DMS53 treated with DMSO at 0.1 percent for 48 hours (cell line): ENCODE results near the gene CIRBP.

Experiments
- DNase-seq: peaks from one replicate; lab custom pipeline; 2025; ENCODE audit not compliant: unreplicated experiment; lab: John Stamatoyannopoulos, UW

The CIRBP gene

GRCh38 chr19:1269065-1269477 is at the start of gene CIRBP:
Gene CIRBP, plus strand, starts transcription at chr19:1269332. Its CDS starts 1,602 bp downstream, at chr19:1270934.
- DNase-seq = peak; percentile 87

DNA sequence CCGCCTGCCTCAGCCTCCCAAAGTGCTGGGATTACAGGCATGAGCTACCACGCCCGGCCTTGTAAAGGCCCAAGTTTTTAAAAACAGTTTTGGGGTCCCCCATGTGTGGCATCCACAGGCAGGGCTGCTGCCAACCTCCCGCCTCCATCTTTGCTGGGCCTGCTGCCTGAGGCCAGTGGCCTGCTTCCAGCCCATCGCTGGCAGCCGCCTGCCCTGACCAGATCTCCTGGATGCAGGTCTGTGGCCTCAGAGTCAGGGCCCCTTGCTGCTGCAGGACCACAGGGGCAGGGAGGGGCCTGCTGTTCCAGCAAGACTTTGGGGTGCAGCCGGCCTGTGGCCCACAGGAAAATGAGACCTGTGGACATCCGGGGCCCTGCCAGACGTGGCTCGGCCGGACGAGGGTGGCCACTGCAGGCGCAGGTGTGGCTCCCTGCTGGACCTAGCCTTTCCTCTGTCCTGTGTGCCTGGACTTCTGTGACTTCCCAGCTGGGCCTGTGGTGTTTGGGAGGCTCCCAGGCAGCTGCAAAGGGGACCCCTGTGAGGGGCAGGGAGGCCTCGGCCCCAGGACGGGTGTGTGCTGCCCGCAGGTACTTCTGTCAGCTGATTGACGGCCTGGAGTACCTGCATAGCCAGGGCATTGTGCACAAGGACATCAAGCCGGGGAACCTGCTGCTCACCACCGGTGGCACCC is 49.2 kb upstream of the CIRBP start:
- DNase-seq = no peak

GRCh38 chr19:1220477-1220930 is 48.6 kb upstream of the CIRBP start:
- no peak for DNase-seq

DNA sequence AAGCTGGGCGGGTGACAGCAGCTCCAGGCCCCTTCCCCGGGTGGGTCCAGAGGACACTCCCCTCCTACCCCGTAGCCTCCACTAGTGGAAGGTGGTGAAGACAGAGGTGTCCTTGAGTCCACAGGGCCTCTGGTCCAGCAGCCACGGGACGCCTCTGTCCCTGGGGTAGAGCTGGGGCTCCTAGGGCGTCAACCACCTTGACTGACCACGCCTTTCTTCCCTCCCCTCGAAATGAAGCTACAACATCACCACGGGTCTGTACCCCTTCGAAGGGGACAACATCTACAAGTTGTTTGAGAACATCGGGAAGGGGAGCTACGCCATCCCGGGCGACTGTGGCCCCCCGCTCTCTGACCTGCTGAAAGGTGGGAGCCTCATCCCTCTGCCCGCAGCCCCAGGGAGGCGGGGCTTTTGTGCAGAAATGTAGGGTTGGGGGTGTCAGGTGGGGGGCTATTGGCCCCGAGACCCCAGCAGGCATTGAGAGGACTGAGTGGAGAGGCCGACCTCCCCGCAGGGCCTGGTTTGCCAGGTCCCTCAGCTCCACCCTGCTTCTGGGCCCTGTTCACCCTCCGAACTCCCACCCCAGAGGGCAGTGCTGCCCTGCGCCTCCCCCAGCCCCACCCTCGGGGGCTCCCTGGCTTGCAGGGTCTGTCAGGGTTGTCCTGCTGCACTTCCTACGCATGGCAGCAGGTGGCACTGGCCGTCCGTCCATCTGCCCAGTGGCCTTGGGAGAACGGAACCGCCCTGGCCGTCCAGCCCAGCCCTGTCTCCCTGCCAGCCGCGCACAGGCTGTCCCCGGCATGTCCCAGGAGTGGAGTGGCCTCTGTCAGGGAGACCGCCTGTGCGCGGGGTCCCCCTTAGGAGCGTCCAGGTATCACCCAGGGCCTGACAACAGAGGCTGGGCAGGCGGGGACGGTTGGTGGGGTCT is 47.9 kb upstream of the CIRBP start:
- DNase-seq = no peak

DNA sequence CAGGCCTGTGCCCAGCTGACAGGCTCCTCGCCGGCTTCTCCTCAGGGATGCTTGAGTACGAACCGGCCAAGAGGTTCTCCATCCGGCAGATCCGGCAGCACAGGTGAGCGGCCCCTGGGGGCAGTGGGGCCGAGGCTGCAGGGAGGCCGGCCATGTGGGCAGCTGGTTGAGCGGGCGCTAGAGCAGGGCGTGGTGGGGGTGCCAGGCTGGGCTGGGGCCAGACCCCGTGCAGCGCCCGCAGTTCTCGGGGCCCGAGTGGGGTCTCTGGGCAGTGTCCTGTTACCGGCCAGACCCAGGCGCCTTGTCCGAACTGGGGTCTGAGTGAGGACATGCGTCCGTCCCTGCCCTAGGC is 47.3 kb upstream of the CIRBP start:
- no peak for DNase-seq

- DNase-seq = no peak
Observed at GRCh38 chr19:1222394-1222793, 46.7 kb upstream of the CIRBP start.

GRCh38 chr19:1223018-1223855 is 45.9 kb upstream of the CIRBP start:
- DNase-seq = no peak

DNA sequence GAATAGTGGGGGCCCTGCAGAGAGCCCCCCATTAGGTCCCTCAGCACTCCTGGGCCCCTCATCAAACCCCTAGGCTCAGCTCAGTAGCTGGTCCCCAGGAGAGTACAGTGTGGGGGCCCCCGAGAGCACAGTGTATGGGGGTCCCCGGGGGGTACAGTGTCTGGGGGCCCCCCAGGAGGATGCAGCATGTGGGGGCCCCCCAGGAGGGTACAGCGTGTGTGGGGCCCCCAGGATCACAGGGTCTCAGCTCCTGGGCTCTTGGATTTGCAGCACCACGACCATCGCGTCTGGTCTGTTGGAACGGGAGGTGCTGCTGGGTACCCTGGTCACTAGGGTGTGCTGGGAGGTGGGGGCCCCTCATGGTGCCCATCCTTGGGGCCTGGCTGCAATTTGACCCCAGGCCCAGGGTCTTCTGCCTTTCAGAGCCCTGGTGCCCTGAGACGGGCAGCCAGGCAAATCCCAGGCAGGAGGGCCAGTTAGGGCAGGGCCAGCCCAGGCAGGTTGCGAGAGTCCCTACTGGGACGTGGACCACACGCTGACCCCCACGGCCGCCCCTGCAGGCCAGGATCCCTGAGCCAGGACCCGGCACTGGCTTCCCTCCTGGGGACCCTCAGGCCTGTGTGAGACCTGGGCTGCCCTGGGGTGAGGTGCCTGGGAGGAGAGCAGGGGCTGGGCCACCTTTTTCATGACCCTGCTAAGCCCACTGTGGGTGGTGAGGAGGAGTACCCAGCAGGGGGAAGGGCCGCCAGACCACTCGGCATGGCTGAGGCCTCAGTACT is 44.9 kb upstream of the CIRBP start:
- no peak for DNase-seq

DNA sequence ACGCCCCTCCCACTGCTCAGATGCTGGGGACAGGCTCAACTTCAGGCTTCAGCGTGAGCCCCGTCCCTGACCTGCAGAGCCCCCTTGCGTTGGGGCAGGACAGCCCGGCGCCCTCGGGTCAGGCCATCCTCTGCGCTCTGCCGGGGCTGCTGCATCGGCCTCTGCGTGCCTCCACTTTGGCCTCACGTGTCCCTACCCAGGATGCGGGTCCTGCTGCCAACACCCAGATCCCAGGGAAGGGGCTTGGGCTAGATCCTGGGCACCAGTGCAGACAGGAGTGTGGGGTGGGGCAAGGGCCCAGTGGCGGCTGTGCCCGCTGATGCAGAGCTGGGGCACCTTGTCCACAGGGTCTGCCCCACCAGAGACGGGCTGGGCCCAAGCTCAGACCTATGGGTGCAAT is 44.3 kb upstream of the CIRBP start:
- DNase-seq = no peak

DNA sequence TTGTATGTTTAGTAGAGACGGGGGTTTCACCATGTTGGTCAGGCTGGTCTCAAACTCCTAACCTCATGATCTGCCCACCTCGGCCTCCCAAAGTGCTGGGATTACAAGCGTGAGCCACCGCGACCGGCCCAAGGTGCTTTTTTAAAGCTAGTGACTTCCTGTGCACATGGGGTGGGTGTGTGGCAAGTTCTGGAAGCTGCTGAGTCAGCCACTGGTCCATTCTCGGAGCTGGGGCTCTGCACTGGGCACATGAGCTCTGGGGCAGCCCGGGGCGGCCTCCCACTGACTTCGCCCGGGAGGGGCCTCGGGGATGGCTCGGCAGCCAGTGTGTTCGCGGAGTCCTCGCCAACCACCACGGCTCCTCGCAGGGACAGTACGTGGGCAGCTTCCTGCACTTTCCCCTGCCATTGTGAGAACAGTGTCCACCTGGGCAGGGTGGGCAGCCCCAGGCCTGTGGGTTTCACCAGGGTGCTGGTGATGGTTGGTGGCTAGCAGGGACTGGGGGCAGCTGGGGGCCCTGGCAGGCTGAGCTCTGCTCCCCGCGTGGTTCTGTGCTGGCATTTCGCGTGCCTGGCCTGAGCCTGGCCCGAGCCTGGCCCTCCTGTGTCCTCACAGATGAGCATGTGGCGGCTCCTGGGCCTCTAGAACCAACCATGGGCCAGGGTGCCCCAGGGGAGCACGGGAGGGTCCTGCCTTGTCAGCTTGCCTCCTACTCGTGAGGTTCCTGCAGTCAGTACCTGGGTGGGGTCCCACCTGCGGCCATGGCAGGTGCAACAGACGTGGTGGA is 43.5 kb upstream of the CIRBP start:
- DNase-seq = no peak

- no peak for DNase-seq
Observed at GRCh38 chr19:1226227-1226518, 43.0 kb upstream of the CIRBP start.

- DNase-seq = no peak
Observed at GRCh38 chr19:1226522-1227303, 42.4 kb upstream of the CIRBP start.

DNA sequence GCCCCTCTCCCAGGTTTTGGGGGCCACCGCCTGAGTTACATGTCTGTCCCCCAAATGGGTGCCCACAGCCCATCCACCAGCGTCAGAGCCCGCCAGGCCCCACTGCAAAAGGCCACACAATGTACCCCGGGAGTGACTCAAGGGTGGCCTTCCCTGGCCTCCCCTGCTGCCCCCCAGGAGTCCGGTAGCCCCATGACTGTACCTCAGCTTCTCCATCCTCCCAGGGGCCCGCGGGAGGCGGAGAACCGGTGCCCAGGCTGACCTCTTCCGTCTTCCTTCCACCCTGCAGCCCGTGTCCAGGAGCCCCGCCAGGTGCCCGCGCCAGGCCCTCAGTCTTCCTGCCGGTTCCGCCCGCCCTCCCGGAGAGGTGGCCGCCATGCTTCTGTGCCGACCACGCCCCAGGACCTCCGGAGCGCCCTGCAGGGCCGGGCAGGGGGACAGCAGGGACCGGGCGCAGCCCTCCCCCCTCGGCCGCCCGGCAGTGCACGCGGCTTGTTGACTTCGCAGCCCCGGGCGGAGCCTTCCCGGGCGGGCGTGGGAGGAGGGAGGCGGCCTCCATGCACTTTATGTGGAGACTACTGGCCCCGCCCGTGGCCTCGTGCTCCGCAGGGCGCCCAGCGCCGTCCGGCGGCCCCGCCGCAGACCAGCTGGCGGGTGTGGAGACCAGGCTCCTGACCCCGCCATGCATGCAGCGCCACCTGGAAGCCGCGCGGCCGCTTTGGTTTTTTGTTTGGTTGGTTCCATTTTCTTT is 41.7 kb upstream of the CIRBP start:
- DNase-seq = no peak

GRCh38 chr19:1228161-1228957 is 40.8 kb upstream of the CIRBP start:
- DNase-seq = no peak

DNA sequence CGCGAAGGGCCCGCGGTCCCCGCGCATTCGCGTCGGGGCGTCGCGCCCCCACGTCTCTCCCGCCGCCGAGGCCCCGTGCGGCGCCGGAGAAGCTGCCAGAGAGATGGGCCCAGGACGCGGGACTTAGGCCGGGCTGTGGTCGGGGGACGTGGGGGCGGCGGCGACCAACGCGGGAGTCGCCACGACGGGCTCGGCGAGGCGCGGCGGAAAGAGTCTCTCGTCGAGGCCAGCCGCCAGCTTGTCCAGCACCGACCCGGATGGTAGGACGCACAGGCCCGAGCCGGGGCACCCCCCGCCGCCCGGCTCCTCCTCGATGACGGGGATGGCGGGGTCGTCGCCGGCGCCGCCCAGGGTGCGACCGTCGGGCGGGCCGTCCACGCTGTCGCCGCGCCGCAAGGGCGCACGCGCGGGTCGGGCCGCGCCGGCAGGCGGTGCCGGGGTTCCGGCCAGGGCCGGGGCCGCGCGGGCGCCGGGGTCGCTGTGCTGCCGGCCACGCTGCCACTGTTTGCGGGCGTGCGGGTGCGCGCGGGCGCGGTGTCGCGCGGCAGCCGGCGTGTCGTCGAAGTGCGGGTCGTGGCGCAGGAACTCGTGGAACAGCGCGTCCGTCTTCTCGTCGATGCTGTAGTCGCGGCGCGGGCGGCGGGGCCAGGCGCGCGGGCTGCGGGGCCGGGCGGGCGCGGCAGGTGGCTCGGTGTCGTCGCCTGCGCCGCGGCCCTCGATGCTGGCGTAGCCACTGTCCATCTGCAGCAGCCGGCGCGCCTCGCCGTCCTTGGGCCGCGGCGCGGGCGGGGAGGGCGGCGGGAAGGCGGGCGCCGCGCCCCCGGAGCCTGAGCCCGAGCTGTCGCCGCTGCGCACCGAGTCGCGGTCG is 39.8 kb upstream of the CIRBP start:
- DNase-seq = no peak

DNA sequence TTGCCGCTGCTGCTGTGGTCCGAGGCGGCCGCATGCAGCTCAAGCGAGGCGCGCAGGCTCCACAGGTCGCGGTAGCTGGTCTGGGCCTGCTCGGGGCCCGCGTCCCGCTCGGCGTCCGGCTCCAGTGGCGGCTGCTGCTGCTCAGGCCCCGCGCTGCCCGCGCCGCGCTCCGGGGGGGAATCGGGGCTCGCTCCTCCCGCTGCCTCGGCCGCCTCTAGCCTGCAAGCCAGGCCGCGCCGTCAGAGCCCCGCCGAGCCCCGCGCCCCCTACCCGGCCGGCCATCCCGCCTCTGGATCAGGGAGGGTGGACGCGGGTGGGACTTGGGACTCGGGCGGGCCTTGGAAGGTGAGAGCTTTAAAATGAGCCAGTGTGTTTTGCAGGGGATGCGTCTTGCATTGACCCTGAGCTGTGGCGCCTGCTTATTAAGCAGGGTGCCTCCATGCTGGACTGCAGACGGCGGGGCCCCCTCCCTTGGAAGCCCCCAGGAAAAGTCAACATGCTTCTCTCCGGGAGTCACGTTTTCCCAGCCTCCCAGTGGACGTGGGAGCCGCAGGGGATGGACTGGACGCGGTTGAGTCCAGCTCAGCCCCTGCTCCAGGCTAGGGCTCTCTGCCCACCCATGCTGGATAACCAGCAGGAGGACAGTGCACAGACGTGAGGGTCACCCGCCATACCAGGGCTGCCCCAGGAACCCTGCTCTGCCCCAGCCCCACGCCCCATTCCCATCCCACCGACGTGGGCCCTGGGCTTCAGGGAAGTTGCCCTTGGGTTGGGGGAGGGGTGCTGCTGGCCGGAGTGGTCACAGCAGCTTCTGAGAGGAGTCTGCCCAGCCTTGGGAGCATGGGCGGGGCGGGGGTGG is 39.0 kb upstream of the CIRBP start:
- no peak for DNase-seq
